Right hindlimb (tissue), 1 donor: Measurements from ENCODE around the gene RUNX1.

Source experiments
- DNase-seq: peaks from one replicate; pipeline ENCODE4 v3.0.0-alpha.2; 2018

Gene RUNX1

DNA sequence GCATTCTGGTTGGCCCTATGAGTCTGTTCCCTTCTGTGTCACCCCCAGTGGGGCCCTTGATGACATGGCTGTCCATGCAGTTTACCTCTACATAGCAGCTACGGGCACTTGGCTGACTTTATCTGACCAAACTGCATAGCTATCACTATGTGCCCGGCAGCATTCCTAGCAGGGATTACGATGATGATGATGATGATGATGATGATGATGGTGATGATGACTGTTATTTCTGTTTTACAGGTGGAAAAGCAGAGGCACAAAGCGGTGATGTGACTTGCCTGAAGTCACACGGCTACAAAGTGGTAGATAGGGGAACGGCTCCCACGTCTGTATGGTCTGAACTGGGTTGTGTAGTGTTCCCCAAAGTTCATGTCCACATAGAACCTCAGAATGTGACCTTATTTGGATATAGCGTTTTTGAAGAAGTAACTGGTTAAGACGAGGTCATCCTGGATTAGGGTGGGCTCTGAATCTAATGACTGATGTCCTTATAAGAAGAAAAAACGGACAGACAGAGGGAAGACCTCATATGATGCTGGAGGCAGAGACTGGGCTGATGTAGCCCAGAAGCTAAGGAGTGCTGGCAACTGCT lies 57.6 kb downstream of the RUNX1 start:
- no peak for DNase-seq

DNA sequence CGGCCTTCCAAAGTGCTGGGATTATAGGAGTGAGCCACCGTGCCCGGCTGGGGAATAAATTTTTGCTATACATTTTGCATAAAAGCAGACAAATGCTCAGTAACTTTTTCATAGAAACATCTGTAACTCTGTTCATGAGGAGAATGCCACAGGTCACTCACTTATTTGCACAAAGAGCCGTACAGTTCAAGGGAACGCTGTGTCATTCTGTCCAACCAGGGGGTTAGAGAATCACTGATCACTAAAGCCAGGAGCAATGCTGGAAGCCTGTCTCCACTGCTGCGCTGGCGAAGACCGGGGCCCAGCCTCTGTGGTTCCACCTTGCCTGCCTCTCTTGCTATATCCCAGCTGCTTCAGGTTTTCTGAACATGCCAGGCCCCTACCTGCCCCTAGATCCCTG lies 58.3 kb downstream of the RUNX1 start:
- DNase-seq = no peak

DNA sequence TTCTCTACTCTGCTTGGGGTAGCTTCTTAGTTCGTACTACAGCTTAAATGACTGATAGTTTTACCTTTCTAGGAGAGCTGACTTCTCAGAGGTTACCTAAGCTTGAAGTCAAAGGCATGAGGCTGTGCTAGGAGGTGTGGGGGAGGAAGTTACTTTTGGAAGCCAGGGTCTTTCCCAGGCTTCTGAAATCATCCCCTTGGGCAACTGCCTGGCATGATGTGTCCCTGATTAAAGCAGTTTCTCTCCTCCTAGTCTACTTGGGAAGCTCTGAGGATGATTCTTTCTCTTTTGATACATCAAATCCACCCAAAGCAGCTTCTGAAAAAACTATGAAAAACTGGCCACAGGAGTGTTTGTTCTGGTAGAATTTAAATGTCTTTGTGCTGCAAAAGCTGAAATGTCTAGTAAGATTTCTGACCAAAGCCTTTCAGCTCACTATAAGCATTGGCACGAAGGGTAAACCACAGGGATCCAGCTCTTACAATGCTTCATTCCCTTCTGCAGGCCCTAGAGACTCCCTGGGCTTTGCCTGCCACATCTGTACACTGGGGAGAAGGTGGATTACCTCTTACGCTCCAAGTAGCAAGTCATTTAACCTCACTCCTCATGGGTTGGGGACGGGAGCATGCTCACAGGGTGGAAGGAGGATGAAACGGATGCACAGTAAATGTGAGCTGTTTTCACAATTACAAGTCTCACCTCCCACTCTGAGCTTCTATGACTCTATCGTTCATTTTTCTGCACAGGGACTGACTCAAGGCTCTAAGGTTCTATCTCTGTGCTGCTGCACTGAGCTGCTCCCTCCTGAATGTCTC lies 59.6 kb downstream of the RUNX1 start:
- DNase-seq = no peak

DNA sequence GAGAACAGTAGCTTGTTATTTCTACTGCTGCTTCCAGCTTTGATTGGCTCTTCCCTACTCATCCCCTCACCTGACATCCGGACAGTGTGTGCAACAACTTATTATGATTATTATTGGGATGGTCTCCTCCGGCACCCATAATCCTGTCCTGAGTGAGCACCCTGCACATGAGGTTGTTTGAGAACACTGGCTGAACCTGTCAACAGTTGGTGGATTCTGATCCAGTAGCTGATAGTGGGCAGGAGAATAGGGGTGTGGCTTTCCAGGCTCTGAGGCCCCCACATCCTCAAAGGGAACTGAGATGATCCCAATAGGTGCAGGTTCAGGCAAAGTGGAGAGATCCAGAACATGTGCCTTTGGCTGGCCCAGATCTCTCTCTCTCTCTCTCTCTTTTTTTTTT lies 60.5 kb downstream of the RUNX1 start:
- DNase-seq = no peak

DNA sequence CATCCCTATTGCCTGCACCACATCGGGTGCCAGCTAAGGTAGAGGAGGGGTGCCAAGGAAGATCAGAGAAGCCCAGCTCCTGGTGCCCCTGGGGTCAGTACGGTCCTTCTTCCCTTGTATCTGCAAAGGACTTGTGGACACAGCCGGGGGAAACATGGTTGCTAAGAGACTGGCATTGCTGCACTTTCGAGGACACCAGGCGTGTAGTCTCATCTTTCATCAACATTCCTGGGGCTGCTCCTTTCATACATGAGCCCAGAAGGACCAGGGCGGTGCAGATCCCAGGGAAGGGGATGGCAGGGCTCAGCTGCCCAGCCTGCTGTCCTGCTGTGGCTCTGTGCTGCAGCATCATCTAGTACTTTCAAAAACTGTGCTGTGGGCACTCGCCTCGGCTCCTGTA lies 61.0 kb downstream of the RUNX1 start:
- DNase-seq = peak; percentile 61

DNA sequence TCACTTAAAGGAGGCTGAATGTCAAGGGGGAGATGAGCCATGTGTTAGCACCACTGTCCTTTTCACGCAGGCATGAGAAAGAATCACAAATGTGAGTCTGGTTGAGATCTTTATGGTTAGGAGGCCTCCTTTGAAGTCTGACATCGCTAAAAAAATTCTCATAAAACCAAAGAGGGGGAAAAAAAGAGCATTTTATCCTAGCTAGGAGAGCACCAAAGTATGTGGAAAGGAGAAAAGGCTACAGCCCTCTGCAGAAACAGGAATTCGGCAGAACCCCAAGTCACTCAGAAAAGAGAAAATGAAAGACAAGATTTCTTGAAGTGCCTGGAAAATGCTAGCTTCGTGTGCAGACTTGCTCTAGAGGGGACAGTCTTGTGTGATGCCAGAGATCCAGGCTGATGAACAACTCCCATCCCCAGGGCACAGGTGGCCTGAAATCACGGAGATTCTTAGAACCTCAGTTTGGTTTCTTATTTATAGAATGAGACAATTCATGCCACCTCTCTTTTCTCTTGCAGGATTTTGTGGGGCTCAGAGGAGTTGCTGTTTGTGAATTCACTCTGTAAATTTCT lies 61.5 kb downstream of the RUNX1 start:
- DNase-seq = no peak

DNA sequence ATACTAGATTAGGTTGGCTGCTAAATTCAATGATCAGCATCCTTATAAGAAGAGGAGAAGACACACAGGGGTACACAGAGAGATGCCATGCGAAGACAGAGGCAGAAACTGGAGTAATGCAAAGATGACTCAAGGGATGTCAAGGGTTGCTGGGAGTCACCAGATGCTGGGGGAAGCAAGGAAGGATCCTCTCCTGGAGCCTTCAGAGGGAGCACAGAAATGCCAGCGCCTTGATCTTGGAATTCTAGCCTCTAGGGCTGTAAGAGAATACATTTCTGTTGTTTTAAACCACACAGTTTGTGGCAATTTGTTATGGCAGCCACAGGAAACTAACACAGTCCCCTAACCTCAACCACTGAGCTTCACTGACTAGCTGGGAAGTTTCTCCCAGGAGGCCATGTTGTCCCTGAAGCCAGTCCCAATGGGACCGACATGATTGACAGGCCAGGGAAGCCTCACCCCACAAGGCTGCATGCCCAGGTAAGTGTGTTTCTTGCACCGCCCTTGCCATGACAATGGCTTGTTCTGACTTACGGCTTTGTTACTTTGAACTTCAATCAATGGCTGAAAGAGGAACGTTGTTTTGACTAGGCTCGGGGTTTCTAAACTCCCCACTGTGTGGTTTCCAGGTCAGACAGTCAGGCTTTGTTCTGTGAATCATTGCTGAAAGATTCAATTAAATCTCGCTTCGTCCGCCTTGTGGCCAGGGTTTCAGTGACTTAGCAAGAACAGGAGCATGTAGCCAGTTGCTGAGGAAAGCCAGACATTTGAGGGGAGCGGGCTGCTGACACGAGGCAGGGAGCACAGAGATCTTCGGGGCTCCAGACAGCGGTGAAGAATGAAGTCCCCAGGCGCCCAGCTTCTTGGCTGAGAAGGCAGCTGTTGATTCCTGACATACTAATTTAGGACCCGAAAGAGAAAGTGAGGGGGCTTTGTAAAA lies 62.3 kb downstream of the RUNX1 start:
- no peak for DNase-seq

DNA sequence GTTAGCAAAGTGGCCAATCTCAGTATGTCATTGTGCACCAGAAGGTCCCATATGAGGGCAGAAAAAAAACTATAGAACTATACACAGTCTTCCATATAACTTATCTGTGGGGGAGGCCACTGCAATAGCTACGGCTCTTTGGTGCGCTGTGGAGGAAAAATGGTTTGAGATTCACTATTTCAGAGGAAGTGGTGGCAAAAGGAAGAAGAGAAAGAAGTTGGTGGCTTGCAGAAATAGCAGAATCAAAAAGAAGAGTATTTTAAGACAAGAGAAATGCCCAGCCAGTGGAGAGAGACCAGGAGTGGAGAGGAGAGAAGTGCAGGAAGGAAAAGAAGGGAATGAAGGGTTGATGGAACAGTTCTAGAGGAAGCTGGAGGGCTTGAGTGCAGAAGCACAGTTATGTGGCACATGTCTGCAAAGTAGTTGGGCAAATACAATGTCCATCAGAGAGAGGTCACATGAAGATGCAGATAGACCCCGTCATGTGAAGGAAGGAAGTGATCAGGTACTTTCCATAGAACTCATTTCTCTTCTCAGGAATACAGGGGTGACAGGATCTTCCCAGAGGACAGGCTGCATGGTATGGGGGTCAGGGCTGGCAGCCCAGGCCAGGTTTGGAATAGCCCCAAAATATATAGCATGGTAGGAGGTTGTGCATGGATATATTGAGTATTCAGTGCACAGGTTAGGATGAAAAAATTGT lies 64.6 kb downstream of the RUNX1 start:
- DNase-seq = no peak

DNA sequence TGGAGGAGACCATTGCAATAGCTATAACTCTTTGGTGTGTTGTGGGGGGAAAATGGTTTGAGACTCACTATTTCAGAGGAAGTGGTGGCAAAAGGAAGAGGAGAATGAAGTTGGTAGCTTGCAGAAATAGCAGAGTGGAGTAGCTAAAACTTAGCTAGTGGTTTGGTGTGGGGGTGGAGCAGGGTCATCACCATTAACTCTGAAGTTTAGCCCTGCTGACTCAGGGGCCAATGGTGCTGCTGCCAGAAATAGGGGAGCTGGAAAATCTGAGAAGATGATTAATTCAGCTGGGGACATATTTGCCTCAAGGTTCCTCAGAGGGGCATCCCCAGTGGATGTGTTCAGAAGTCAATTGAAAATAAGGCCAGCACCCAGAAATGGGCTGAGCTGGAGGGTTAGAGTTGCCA lies 65.4 kb downstream of the RUNX1 start:
- no peak for DNase-seq

DNA sequence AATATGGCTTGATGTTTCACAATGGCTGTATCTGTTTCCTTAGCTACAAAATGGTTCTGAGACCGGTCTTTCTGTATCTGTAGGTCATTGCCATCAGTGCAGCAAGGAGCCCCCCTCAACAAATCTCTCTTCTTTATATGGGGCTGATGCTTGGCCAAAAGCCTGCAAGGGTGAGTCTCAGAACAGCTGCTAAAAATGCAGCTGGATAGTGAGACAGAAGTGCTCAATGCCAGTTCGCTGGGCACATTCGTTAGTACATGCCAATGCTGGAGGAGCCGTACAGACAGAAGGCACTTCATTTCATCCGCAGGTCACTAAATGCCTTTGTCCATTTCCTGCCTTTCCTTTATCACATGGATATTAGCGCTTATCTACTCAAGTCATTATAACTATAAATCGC lies 67.3 kb downstream of the RUNX1 start:
- DNase-seq = no peak

DNA sequence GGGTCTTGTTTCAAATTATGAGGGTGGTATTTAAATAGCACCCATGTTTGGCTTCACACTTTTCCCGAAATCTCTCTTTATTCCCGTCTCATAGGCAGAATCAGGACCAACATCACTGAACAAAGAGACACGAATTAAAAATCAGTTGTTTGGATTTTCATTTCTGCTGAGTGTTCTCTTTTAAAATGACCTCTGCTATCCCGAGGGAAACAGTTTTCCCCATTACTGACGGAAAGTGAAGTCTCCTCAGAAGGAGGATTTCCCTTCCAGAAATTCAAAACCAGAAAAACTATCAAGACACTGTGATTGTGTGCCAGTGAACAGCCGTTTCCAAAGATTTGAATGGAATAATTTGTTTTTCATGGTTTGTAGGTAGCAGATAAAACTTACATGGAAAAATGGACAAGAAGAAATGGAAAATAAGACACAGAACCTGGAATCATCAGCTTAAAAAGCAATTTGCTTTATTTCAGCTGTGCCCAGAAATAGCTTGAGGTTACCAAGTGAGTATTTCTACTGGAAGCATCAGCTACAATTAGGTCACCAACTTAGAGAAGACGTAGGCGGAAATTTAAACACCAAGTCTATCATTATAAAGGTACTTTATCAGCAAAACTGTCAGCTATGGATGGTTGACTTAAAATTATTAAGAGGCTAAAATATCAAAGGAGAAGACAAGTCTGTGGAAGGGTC lies 68.5 kb downstream of the RUNX1 start:
- DNase-seq = no peak

DNA sequence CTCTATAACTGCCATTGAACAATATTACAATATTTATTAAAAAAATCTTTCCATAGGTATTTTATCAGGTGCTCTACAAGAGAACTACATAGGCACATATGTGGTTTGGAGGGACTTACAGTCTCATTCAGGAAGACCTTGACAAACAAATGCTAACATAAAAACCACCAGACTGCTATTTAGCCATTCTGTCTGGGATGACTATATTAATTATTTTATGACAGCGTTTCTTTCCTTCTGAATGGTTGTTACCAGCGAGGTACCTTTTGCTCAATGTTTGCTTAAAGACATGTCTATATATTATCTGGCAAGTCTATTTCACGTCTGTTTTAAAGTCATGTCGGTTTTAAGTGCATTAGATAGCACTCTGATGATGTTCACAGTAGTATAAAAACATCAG lies 69.7 kb downstream of the RUNX1 start:
- DNase-seq = no peak

DNA sequence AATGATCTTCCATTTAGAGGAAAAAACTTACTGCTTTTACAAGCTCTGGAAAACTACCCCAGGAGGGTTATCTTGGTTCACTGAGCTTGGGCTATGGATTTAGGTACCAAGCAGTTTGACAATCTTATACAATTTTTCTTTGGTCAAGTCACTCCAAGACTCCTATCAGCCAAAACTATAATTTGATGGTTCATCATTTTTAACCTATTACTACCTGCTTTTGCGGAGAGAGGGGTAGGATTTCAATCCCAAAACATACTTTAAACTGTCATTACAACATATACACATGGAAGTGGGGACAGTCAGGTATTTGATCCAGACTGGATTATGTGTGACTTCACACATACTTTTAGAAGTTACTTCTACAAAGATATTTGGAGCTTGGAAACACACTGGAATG lies 71.8 kb downstream of the RUNX1 start:
- DNase-seq = no peak

DNA sequence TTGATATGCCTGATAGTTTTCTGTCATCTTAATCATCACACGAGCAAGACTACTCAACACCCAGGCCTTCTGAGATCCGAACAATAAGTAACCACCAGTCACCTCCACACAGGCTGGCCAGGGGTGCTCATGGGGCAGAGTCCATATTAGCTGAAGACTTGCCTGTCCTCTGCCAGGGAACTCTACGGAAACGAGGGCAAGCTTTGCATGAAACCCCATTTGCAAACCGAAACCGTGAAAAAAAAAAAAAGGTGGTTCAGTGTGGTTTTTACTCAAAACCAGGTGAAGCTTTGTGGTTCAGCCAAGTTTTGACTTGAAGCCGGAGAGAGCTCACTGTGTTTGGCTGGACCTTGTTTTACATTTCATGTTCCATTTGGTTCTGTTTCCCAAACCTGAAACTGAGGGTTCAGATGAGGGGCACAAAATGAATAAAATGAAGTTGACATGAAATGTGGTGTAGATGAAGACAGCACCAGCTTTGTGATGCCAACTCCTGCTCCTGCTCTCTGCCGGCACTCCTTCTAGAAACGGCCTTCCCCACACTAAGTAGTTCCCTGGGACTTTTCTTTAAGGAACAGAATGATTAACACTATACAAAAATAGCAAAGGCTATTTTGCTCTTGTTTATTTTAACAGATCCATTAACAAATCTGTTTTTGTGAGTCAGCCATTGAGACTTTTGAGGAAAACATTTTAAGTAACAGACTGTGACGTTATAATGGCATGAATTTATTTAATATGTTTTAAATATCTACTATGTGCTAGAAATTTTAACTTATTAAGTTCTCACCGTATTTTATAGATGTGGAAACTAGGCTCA lies 74.7 kb downstream of the RUNX1 start:
- no peak for DNase-seq

DNA sequence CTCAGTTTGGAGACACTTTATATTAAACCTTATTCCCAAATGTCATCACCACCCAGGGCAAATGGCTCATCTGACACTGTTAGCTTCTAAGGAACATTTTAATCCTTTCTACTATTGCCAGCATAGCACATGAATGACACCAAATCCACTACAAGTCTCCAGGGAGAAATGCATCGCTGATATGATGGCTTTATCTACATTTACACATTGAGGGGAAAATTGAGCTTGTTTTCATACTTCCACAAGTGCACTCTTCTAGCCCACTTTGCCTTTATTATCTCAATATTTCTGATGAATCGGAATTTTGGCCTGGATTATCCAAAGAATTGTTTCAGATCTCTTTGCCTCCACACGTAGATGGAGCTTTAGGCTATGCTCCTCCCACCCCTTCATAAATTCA lies 75.4 kb downstream of the RUNX1 start:
- DNase-seq = no peak

DNA sequence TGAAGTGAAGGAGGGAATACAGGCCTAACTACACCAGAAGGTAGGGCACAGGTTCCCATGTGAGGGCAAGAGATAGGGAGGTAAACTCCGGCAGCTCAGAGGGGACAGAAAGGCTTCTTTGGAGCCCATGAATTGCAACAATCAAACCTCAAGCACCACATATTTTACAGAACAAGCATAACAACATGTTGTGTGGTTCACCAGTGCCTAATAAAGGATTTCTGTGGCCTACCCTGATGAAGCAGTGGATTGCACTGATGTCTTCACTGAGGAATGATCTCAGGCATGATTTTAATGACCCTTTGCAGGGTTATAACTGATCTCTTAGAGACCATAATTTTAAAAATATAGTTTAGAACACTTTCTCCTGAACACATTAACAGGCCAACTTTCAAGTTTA lies 77.4 kb downstream of the RUNX1 start:
- no peak for DNase-seq

DNA sequence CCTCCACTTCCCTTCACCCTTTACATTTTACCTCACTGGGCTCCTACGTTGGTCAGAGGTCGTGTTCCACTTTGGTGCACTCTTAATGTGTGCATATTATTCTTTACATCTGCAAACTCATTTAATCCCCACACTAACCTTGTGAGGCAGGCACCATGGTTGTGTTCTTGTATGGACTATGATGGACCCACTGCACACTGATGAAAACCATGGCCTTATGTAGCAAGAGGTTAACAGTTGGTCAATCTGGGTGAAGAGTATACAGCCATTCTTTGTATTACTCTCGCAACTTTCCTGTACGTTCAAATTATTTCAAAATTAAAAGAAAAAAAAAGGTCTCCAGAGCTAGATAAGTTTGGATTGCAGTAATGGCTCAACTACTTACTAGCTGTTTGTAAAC lies 78.5 kb downstream of the RUNX1 start:
- DNase-seq = no peak

DNA sequence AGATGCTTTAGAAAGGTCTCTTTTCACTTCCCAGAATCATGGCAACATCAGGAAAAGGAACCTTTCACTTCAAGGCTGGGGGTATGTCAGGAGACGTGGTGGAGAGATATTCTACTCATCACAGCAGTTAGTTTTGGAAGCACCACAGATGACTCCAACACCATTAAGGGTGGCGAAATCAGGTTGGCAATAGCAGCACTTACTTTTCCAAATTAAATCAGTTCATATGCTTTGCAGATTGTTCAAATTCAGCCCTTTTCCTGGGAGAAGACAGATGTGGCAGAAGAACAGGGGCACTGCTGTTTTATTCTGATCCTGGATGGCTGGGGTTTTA lies 79.0 kb downstream of the RUNX1 start:
- no peak for DNase-seq

DNA sequence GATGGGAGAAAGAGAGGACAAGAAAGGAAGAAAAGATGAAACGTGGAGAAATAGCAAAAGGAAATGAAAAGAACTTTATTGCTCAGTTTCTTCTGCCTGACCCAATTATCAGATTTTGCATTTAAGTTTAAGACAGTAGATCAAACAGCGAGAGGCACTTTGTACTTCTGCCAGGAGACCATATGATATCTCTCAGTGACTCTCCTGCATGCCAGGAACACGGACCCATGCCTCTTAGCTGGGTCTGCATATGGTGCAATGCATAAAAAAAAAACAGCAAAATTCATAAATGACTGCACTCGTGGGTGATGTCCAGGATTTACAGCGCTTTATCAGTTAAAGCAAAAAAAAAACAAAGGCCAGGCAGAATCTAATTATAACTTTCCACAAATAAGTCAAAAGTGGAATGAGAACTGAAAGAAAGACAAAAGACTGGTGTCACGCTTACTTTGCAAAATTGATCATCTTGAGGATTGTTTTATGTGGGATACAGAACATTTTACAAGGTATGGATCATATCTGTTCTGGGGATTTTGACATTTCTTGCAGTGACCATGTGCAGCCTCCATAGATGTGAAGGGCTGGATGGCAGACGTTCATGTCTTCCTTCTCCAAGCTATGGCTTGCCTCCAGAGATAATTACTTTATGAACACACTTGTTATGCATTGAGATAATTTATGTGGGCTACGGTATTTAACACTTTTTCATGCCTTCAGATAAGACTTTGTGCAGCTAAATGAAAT lies 79.5 kb downstream of the RUNX1 start:
- DNase-seq = no peak
